AML-193 (cell line): ENCODE results near the gene MIOX.

Experiments used
- DNase-seq, 2 experiments: peaks; one replicate each; lab custom pipeline; 2025; lab: John Stamatoyannopoulos, UW

The MIOX gene

DNA sequence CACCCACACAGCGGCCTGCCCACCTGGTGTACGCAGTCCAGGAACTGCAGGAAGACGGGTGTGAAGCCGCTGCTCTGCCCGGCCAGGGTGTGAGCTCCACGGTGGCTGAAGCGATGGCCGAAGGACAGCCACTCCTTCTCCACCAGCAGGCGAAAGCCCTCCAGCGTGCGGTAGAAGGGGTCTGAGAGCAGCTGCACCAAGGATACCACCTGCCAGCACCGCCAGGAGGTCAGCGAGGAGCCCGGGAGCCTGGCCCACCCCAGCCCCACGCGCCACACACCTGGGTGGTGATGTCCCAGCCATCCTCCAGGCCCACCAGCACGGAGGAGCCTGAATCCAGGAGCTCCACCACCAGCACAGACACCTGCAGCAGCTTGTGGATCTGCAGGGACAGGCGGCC is 31.5 kb upstream of the MIOX start:
- DNase-seq = no peak

DNA sequence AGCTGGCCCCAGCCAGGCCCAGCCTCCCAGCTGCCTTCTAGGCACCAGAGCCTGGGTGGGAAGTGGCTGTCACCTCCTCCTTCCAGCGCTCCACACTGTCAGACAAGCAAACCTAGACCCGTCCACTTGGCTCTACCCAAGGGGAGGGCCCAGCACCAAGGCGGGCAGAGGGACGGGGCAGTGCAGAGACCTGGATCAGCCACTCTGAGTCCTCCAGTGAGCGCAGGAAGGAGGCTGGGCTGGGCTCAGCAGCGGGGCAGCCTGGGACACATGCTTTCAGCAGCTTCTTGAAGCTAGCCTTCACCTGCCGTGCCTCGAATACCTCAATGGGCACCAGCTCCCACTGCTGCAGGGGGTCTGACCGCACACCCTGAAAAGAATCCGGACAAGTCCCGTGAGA is 30.6 kb upstream of the MIOX start:
- no peak for DNase-seq

GRCh38 chr22:50456466-50457234 is 30.0 kb upstream of the MIOX start:
- no peak for DNase-seq

DNA sequence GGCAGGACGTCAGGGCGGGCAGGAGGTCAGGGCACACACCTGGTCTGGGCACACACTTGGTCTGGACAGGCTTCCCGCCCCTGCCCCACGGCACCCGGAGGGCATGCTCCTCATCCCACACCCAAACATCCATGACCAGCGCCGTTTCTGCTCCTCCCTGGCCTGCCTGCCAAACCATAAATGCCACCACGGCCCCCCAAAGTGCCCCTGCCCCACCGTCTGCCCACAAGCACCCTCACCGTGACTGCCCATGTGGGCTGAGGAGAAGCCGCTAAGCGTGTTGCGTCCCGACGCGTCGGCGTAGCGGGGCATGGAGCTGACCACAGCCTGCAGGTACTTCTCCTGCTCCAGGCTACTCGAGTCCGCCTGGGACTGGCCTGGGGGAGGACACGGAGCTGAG is 27.6 kb upstream of the MIOX start:
- no peak for DNase-seq

GRCh38 chr22:50459496-50460140 is 27.0 kb upstream of the MIOX start:
- no peak for DNase-seq

DNA sequence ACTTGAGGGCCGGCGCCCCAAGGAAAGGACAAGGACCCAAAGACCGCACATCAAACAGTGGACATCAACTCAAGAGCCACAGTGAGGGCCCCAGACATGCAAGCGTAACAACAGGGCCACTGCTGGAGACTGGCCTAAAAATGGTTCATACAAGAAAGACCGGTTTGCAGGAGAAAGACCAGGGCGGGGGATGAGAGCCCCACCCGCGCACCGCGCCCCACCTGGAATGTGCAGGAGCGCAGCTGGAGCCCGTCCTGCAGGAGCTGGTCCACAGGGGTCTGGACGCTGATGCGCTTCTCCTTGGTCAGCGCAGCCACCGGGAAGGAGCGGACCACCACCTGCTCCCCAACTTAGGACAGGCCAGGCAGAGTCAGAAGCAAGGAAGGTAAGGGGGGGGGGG is 25.7 kb upstream of the MIOX start:
- no peak for DNase-seq

DNA sequence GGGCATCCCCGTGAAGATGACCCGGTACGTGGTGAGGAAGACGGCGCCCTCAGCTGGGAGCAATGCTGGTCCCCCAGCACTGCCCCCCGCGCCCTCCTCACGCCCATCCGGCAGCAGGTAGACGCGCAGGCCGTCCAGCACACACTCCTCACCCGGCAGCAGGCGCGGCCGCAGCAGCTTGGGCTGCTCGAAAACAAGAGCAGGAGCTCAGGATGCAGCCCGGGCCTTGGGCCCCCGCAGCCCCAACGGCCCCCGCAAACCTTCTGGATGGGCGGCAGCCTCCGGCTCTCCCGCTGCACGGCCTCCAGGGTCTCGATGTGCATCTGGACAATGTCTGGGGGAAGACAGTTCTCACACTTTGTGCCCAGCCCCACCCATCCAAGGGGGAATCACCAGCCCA is 25.1 kb upstream of the MIOX start:
- DNase-seq = no peak

- DNase-seq = no peak
Measured at GRCh38 chr22:50461979-50462540, 24.6 kb upstream of the MIOX start.

DNA sequence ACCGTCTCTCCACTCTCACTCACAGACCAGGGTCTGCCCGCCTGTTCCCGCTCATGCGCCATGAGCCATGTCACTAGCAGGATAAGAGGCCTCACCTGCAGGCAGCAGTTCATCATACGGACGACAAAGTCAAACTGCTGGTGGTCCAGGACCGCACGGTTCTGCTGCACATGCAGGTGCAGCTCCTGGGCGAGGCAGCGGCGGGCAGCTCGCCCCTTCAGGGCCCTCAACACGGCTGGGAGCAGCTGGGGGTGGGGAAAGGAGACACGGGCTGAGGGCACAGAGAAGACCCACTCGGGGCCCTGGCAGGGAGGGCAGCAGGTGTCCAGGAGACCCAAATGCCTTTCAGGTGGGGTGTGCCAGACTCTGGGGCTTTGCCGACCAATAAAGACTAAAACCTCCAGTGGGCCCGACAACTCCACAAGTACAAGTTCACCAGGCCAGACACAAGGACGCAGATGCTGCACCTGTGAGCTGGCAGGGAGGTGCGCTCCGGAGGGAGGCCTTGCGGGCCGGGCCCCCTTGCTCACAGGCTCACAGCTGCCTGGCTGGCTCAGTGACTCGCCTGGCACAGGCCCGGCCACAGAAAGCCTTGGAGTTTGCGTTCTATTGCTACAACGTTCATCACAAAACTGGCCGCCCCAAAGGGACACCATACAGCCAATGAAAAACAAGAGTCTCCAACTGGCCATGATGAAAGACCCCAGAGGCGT is 23.3 kb upstream of the MIOX start:
- no peak for DNase-seq

GRCh38 chr22:50464451-50464850 is 22.2 kb upstream of the MIOX start:
- DNase-seq = no peak

- DNase-seq = no peak
Measured at GRCh38 chr22:50465066-50465930, 21.4 kb upstream of the MIOX start.

GRCh38 chr22:50467341-50467740 is 19.3 kb upstream of the MIOX start:
- DNase-seq = no peak

- no peak for DNase-seq
Measured at GRCh38 chr22:50467773-50468440, 18.8 kb upstream of the MIOX start.

DNA sequence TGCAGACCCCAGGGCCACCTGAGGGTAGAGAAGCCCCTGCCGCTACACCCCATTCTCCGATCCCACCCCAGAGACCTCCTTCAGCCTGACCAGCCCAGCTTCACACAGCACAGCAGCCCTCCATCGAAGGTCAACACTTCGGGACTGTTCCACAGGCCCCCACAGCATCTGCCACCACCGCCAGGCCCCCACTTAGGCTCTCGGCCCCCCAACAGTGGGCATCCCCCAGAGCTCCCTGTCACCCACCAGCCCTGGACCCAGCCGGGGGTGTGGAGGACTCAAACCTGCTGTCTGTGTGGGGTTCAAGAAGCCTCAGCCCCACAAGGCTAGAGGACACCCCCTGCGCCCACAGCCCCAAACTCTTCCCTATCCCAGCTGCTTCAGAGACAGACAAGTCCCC is 18.0 kb upstream of the MIOX start:
- no peak for DNase-seq

DNA sequence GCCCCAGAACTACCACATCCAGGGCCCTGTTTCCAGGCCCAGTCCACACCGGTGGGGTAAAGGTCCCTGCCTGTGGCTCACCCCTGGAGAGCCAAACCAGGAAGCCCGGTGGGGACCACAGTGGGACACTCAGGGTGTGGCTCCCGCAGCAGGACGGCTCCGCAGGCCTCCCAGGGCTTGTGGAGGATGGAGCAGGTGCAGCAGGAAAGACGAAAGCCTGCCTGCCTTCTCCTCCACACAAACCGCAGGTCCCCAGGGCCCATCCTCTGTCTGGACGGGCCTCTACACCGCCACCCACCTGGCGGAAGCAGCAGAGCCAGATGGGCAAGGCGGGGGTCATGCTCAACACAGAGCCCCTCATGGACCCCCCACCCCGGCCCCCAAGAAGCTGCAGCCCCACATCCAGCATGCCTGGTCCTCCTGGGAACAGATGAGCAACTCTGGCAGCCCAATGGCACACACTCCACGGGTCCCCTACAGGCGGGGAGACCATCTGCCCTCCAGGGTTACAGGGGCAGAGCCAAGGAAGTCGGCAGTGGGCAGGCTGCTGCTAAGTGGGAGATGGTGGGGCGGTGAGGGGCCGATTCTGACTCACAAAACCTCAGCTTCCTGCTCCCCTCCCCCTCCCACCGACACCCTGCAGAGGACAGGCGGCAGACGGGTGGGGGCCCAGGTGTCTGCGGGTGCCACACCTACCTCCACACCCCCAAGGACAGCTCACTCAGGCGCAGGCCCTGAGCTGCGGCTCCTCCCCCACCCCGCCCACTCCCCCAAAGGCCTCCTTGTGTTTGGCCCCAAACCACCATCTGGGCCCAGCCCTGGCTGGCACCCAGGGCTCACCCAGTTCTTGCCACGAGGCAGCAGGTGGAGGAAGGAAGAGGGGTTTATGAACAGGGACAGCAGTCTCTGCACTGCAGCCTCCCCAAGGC is 17.0 kb upstream of the MIOX start:
- DNase-seq = peak; percentile 31 to 32

- no peak for DNase-seq
Measured at GRCh38 chr22:50470491-50470890, 16.2 kb upstream of the MIOX start.

GRCh38 chr22:50471197-50471847 is 15.3 kb upstream of the MIOX start:
- DNase-seq = no peak

GRCh38 chr22:50471962-50472361 is 14.7 kb upstream of the MIOX start:
- DNase-seq = no peak

GRCh38 chr22:50473088-50473487 is 13.6 kb upstream of the MIOX start:
- peak in 1 of 2 experiments; percentile 17 for DNase-seq
